NCI-H187 (cell line): ENCODE measurements around the gene SFMBT1.
A peak's percentile ranks its signal among the peaks of the same experiment; 100 is the strongest.
"Not testable (repeated sequence)": the region's sequence is repeated elsewhere in the genome, so short reads cannot be mapped to it uniquely, and the experiment has no call there.

ENCODE experiments used
- DNase-seq, 2 experiments: peaks; one replicate each; lab custom pipeline; 2025; lab: John Stamatoyannopoulos, UW

Gene SFMBT1

DNA sequence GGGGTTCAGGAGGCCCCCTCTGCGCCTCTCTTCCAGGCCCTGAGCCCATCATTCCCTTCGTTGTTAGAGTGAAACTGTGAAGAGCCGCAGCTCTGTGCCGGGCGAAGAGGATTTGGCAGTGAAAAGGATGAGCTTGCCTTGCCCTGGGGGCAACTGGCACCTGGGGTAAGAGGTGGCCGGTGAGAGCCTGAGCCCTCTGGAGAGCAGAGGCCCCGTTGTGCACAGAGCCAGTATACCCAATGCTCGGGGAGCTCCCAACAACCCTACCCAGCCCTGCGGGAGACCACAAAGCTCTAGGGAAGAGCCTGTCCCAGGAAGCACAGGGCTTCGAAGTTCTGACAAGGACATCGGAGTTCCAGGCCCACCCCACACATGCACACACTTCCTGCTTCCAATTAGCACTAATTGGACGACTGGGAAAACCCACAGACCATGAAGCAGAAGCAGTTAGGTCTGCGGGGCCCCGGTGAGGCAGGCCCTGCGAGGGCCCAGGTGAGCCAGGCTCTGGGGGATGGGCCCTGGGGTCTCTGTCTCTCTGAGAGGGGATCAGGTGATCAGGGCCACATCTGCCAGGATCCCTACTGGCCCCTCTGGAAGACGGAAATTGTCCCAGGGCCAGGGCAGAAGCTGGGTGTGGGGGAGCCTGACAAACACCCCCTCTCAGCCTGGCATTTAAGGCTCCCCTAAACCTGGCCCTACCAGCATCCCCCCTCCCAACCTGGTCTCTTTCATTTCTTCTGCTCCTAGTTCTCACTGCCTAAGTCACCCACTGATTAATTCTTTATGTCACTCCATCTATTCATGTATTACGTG, 27.9 kb upstream of the SFMBT1 start:
- no peak for DNase-seq

GRCh38 chr3:53072653-53073552, 27.0 kb upstream of the SFMBT1 start:
- DNase-seq, result peak; percentile 30 to 68

- no peak for DNase-seq
Measured at GRCh38 chr3:53071882-53072431, 26.1 kb upstream of the SFMBT1 start.

GRCh38 chr3:53069422-53070068, 23.7 kb upstream of the SFMBT1 start:
- DNase-seq, result no peak

DNA sequence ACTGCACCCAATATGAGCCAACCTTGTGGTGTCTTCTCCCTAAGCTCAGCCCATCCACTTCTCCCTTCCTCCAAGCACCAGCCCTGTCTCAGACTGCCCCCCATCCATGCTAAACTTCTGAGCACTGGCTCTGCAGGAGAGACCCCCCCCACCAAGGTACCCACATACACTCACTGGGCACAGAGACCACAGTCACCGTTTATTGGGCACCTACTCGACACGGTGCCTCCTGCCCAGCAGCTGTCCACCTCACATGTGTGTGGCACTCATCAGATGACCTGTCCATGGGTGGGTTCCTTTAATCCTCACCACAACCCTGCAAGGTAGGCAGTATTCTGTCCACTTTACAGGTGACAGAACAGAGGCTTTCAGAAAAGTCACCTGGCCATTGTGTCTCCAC, 22.3 kb upstream of the SFMBT1 start:
- no peak for DNase-seq

GRCh38 chr3:53067567-53067966, 21.7 kb upstream of the SFMBT1 start:
- no peak for DNase-seq

DNA sequence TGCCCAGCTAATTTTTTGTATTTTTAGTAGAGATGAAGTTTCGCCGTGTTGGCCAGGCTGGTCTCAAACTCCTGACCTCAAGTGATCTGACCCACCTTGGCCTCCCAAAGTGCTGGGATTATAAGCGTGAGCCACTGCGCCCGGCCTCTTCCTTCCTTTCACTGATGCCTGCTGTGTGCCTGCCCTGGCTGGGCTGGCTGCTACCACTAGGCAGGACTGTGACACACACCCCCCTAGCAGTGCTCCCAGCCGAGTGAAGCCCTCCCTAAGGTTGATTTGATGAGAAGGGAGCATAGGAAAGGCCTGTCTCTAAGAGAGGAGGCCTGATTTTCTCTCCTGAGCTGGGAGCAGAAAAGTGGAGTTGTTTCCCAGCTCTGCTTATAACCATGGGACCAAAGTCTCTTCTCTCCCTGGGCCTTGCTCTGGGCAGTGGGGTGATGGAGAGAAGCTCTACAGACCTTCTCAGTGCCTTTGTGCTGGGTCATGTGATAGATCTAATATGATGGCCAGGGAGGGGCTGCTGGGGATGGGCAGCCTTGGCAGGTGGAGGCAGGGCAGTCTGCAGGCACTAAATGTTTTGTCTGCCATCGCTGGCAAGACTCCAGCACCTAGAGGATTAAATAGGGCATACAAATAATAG, 20.1 kb upstream of the SFMBT1 start:
- no peak for DNase-seq

- no peak for DNase-seq
Measured at GRCh38 chr3:53062905-53063304, 17.0 kb upstream of the SFMBT1 start.

- DNase-seq, result no peak
Measured at GRCh38 chr3:53056442-53056841, 10.6 kb upstream of the SFMBT1 start.

GRCh38 chr3:53054233-53054632, 8.4 kb upstream of the SFMBT1 start:
- DNase-seq, result not testable (repeated sequence)

DNA sequence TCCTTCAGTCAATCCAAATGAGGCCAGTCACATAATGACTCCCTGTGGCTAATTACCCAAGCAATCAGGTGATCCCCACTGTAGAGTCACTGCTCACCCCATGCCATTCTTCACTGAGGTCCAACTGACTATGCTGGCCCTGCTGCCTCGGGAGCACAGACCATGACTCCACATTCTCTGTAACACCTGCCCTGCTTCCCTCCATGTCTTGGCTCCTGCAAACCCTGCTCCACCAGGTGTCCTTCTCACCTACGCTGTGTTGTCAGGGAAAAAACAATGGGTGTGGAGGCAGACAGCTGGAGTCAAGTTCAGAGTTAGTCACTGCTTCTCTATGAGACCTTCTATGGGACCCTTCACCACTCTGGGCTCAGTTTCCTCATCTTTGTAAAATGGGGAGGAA, 6.1 kb upstream of the SFMBT1 start:
- no peak for DNase-seq

DNA sequence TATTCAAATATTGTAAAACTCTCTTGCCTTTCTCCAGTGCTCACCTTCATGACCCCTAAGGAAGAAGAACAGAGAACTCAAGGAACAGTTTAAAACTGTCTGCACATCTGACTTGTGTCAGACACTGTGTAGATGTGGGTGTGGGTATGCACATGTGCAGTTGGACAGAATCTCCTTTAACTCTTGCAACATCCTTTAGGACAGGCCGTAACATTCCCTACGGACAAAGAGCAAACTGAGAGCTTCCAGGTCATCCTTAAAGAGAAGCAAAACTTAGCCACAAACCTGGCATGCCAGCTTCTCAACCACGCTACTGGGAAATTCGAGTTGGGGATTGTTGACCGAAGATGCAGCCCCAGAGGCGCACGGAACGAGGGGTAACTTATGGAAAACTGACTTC, 4.1 kb upstream of the SFMBT1 start:
- no peak for DNase-seq

- DNase-seq, result no peak
Measured at GRCh38 chr3:53046171-53047170, 598 bp upstream of the SFMBT1 start.

DNA sequence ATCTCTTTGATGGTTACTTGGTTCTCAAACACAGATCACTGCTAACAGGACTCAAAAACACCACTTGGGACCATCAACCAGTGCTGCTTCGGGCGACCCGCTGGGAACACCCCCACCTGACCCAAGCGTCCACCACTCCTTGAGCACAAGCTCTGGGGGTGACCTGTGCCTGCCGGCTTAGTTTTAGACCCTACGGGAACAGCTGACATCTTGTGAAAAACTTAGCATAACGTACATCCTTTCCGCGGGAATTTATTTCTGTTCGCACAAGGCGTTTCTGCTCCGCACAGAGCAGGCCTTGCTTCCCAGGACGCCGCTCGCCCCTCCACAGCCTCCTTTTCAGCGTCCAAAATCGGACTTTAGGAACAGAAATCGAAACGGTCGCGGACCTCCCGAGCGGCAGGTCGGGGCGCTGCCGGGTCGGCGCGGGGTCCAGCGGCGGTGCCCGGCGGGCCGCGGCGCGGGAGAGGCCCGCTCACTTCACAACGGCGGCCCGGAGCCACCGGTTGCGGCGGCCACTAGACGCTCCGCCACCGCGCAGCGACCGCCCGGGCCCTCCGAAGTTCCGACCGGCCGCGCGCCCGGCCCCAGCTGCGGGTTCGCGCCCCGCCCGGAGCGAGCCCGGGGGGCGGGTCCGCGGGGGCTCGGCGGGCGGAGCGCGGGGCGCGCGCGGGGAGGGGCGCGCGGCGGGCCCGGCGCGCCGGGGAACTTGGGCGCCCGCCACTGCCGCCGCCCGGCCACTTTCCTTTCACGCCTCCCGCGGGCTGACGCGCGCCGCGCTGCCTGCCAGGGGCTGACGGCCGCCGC, 959 bp downstream of the SFMBT1 start:
- DNase-seq, result no peak

DNA sequence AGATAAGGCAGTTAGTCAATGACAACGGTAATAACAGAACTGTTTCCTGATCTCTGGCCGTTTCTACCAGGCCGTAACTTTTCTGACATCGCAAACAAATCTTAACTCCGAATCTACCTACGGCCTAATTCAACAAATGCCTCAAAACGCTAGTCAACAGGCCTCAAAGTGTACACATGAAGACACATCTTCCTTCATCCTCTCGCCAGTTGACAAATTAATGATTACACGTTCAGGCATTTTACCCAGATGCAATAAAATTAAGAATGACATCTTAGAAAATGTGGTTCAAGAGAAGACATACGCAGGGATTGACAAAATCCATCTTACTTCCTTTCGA, 1.5 kb downstream of the SFMBT1 start:
- DNase-seq, result no peak

- DNase-seq, result no peak
Measured at GRCh38 chr3:53043738-53044137, 2.1 kb downstream of the SFMBT1 start.

- DNase-seq, result no peak
Measured at GRCh38 chr3:53042651-53043050, 3.2 kb downstream of the SFMBT1 start.

- no peak for DNase-seq
Measured at GRCh38 chr3:53040351-53040820, 5.5 kb downstream of the SFMBT1 start.

GRCh38 chr3:53039376-53039752, 6.5 kb downstream of the SFMBT1 start:
- no peak for DNase-seq
